Mesendoderm (in vitro differentiated cells): ENCODE results near the gene FRS2.
A peak's percentile ranks its signal among the peaks of the same experiment; 100 is the strongest.

Experiments used
- DNase-seq: peaks from one replicate; pipeline ENCODE4 v3.0.0; 2013
- H2AK5ac ChIP-seq: 2 replicates; pipeline ENCODE4 v1.6.1; 2013; ENCODE audit warnings: low read length, inconsistent platforms
- H2BK120ac ChIP-seq: 2 replicates; pipeline ENCODE4 v1.6.1; 2013; ENCODE audit warnings: low read depth, mild to moderate bottlenecking, low read length, moderate library complexity, mixed read lengths
- H2BK15ac ChIP-seq: replicated peaks from 2 replicates; pipeline ENCODE4 v1.6.1; 2013; ENCODE audit warnings: low read depth, mild to moderate bottlenecking, moderate library complexity
- H2BK5ac ChIP-seq: 2 replicates; pipeline ENCODE4 v1.6.1; 2013; ENCODE audit warnings: low read length, inconsistent platforms
- H3K18ac ChIP-seq: 2 replicates; pipeline ENCODE4 v1.6.1; 2013; ENCODE audit warnings: mild to moderate bottlenecking, low read length, mixed read lengths
- H3K23ac ChIP-seq: one replicate; pipeline ENCODE4 v1.6.1; 2013; ENCODE audit warnings: low read length
- H3K27ac ChIP-seq: 2 replicates; pipeline ENCODE4 v1.5.1; 2013; ENCODE audit warnings: low read depth, mild to moderate bottlenecking, inconsistent platforms, low read length, moderate library complexity
- H3K27me3 ChIP-seq: 2 replicates; pipeline ENCODE4 v1.6.1; 2013; ENCODE audit warnings: low read length, control low read depth, mild to moderate bottlenecking, inconsistent platforms; ENCODE audit not compliant: insufficient read depth, poor library complexity
- H3K36me3 ChIP-seq: 2 replicates; pipeline ENCODE4 v1.6.1; 2013; ENCODE audit warnings: low read length, inconsistent platforms; ENCODE audit not compliant: control insufficient read depth, insufficient read depth
- H3K4ac ChIP-seq: one replicate; pipeline ENCODE4 v1.6.1; 2013; ENCODE audit warnings: low read depth, mild to moderate bottlenecking, low read length, moderate library complexity
- H3K4me1 ChIP-seq: 2 replicates; pipeline ENCODE4 v1.6.1; 2013; ENCODE audit warnings: low read depth, low read length, inconsistent platforms; ENCODE audit not compliant: control insufficient read depth
- H3K4me2 ChIP-seq: 2 replicates; pipeline ENCODE4 v1.6.1; 2013; ENCODE audit warnings: low read length
- H3K4me3 ChIP-seq: 2 replicates; pipeline ENCODE4 v1.5.1; 2013; ENCODE audit warnings: mild to moderate bottlenecking, low read length
- H3K56ac ChIP-seq: one replicate; pipeline ENCODE4 v1.6.1; 2013; ENCODE audit warnings: low read length
- H3K79me1 ChIP-seq: 2 replicates; pipeline ENCODE4 v1.6.1; 2013; ENCODE audit warnings: low read length, inconsistent platforms
- H3K79me2 ChIP-seq: 2 replicates; pipeline ENCODE4 v1.6.1; 2013; ENCODE audit warnings: mild to moderate bottlenecking, low read length; ENCODE audit not compliant: control insufficient read depth, insufficient read depth
- H3K9ac ChIP-seq: 2 replicates; pipeline ENCODE4 v1.6.1; 2013; ENCODE audit warnings: low read length, inconsistent platforms
- H4K5ac ChIP-seq: one replicate; pipeline ENCODE4 v1.6.1; 2013; ENCODE audit warnings: low read length
- H4K8ac ChIP-seq: one replicate; pipeline ENCODE4 v1.6.1; 2013; ENCODE audit warnings: low read depth, mild to moderate bottlenecking, control low read depth, low read length, moderate library complexity
- WGBS: extraction: QIAGEN DNeasy Blood & Tissue Kit; methylation state at CpG from one replicate; pipeline ENCODE4 v1.1.7; 2013; ENCODE audit warnings: low lambda C conversion rate, missing lambda C conversion rate; ENCODE audit not compliant: insufficient coverage; ENCODE audit errors: extremely low coverage; 5-methylcytosine and 5-hydroxymethylcytosine counted together

The FRS2 gene

DNA sequence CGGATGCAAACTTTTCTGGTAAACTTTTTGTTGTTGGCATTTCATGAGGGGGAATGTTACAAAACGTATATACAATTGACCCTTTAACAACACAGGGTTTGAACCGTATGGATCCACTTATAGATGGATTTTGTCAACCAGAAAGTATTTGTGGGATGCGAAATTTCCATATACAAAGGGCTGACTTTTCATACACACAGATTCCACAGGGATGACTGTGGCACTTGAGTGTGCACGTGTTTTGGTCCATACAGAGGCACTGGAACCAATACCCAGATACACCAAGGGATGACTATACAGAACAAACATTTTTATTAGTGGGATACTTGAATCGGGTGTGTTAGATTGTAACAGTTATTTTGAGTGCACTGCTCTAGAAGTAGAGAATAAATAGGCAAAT, 85.3 kb downstream of the FRS2 start:
- H3K4me3 ChIP-seq: no peak overlapping the region
- H3K4ac ChIP-seq: no peak overlapping the region
- H3K79me1 ChIP-seq: peaks cover 2% of the 10 kb centered on the region
- WGBS: no CpG with 5 or more reads among the region's 6 CpGs
- no peaks in the 10 kb centered on the region for H3K4me1 ChIP-seq
- H3K4me2 ChIP-seq: no peak overlapping the region
- H3K79me2 ChIP-seq: no peaks in the 10 kb centered on the region
- H3K27ac ChIP-seq: no peak overlapping the region
- H4K5ac ChIP-seq: no peak overlapping the region
- DNase-seq: no peak
- no peaks in the 10 kb centered on the region for H3K27me3 ChIP-seq
- H4K8ac ChIP-seq: no peak overlapping the region
- no peak overlapping the region for H3K56ac ChIP-seq
- no peak overlapping the region for H2BK15ac ChIP-seq
- no peak overlapping the region for H3K18ac ChIP-seq
- no peak overlapping the region for H3K23ac ChIP-seq
- no peak overlapping the region for H2BK5ac ChIP-seq
- H3K9ac ChIP-seq: no peak overlapping the region
- no peak overlapping the region for H2AK5ac ChIP-seq
- no peaks in the 10 kb centered on the region for H3K36me3 ChIP-seq
- H2BK120ac ChIP-seq: no peak overlapping the region

DNA sequence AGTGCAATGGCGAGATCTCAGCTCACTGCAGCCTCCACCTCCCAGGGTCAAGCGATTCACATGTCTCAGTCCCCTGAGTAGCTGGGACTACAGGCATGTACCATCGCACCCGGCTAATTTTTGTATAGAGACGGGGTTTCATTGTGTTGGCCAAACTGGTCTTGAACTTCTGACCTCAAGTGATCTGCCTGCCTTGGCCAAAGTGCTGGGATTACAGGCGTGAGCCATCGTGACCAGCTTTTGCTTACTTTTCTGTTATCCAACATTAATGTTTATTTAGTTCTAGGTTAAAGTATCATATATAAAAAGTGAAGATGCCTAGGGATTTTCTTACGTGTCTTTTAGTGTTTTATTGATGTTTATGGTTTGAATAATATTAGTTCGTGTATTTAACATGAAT, 86.2 kb downstream of the FRS2 start:
- Histone ChIP-seq H2AK5ac (no peak overlapping the region), H2BK120ac (no peak overlapping the region), H4K5ac (no peak overlapping the region), H3K4me2 (no peak overlapping the region), H3K4me3 (no peak overlapping the region), H3K9ac (no peak overlapping the region), H2BK5ac (no peak overlapping the region), H3K79me1 (peaks cover 2% of the 10 kb centered on the region), H2BK15ac (no peak overlapping the region), H4K8ac (no peak overlapping the region), H3K4me1 (no peaks in the 10 kb centered on the region), H3K4ac (no peak overlapping the region), H3K27ac (no peak overlapping the region), H3K27me3 (no peaks in the 10 kb centered on the region), H3K23ac (no peak overlapping the region), H3K79me2 (no peaks in the 10 kb centered on the region), H3K36me3 (no peaks in the 10 kb centered on the region), H3K56ac (no peak overlapping the region), H3K18ac (no peak overlapping the region)
- WGBS: 98% methylated on average over 2 of the region's 9 CpGs
- DNase-seq: no peak

DNA sequence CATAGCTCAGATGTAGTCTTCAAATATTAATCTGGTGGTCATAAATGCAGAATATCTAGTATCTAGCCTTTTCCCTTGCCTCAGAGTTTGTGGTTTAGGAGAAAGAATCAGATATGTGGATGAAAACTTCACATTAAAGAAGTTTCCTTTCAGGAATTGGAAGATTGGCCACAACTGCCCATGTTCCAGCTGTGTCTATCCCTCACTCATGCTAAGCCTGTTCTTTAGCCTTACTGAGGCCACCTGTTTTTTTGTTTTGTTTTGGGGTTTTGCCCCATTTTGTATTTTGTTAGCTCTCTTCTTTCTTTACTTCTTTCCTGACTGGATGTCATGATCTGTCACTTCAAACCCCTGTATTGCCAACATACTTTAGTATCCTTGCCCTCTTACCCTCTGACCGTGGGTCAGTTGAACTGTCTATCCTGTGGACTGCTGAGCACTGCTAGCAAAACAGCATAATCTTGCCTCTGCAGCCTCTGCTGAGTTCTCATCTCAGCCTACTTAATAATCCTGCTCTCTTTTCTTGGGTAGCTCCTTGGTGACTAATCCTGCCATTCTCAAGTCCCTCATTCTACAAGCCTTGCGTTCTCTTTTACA, 93.1 kb downstream of the FRS2 start:
- no peak overlapping the region for H2BK15ac ChIP-seq
- no peak overlapping the region for H2BK5ac ChIP-seq
- no peak overlapping the region for H4K5ac ChIP-seq
- H3K23ac ChIP-seq: no peak overlapping the region
- no peak for DNase-seq
- H3K79me1 ChIP-seq: peaks cover 2% of the 10 kb centered on the region
- no peaks in the 10 kb centered on the region for H3K4me1 ChIP-seq
- no peak overlapping the region for H3K4ac ChIP-seq
- no peaks in the 10 kb centered on the region for H3K79me2 ChIP-seq
- no CpG with 5 or more reads among the region's 2 CpGs for WGBS
- no peaks in the 10 kb centered on the region for H3K27me3 ChIP-seq
- no peak overlapping the region for H3K4me3 ChIP-seq
- H4K8ac ChIP-seq: no peak overlapping the region
- H3K4me2 ChIP-seq: no peak overlapping the region
- H3K36me3 ChIP-seq: no peaks in the 10 kb centered on the region
- no peak overlapping the region for H2AK5ac ChIP-seq
- no peak overlapping the region for H3K9ac ChIP-seq
- no peak overlapping the region for H3K56ac ChIP-seq
- H2BK120ac ChIP-seq: no peak overlapping the region
- no peak overlapping the region for H3K18ac ChIP-seq
- H3K27ac ChIP-seq: no peak overlapping the region

DNA sequence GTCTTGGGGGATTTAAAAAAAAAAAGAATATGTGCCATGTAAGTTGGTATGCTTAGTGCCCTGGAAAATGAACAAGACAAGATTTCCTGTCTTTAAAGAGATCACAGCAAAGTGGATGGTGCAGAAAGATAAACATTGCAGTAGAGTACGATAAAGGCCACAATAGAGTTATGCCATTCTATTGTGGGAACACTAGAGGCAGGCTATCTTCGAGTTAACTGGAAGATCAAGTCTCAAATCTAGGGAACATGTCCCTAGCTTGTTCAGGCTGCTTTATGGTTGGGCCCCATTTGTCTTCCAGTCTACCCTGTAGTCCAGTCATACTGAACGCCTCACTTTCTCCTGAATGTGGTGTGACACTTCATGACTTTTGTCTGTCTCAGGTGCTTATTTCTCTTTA, 96.4 kb downstream of the FRS2 start:
- no peak overlapping the region for H2BK5ac ChIP-seq
- H3K18ac ChIP-seq: no peak overlapping the region
- H3K9ac ChIP-seq: no peak overlapping the region
- H3K4me3 ChIP-seq: no peak overlapping the region
- no peaks in the 10 kb centered on the region for H3K36me3 ChIP-seq
- no peak overlapping the region for H4K5ac ChIP-seq
- H4K8ac ChIP-seq: no peak overlapping the region
- H3K23ac ChIP-seq: no peak overlapping the region
- H2AK5ac ChIP-seq: no peak overlapping the region
- no peak overlapping the region for H3K56ac ChIP-seq
- no peak overlapping the region for H2BK15ac ChIP-seq
- H3K79me2 ChIP-seq: no peaks in the 10 kb centered on the region
- H3K79me1 ChIP-seq: no peaks in the 10 kb centered on the region
- no peaks in the 10 kb centered on the region for H3K27me3 ChIP-seq
- DNase-seq: peak; percentile 29
- no peak overlapping the region for H3K4me2 ChIP-seq
- no peak overlapping the region for H3K4ac ChIP-seq
- no CpG with 5 or more reads among the region's 3 CpGs for WGBS
- no peak overlapping the region for H2BK120ac ChIP-seq
- H3K4me1 ChIP-seq: no peaks in the 10 kb centered on the region
- no peak overlapping the region for H3K27ac ChIP-seq

DNA sequence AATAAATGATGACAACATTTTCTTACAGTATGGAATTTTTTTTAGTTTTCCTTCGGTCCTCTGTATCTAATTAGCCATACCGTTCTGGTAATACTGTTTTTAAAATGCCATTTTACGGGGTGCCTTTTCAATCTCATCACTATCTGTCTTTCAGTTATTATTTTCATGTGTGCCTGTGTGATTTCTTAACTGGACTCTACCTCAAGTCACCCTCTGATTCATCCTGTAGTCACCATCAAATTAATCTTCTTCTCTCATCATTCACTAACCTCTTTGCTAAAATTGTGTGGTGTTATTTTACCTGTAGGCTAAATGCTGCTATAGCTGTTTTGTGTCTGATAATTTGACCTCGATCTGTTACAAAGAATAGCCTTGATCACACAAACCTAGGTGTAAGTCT, 99.0 kb downstream of the FRS2 start:
- no peak overlapping the region for H2BK120ac ChIP-seq
- no peak overlapping the region for H2BK5ac ChIP-seq
- no peak overlapping the region for H3K23ac ChIP-seq
- H3K27ac ChIP-seq: no peak overlapping the region
- no peak overlapping the region for H4K5ac ChIP-seq
- H3K36me3 ChIP-seq: peaks cover 2% of the 10 kb centered on the region
- no peak overlapping the region for H2BK15ac ChIP-seq
- H3K9ac ChIP-seq: no peak overlapping the region
- no peaks in the 10 kb centered on the region for H3K4me1 ChIP-seq
- H3K79me1 ChIP-seq: no peaks in the 10 kb centered on the region
- DNase-seq: no peak
- H3K56ac ChIP-seq: no peak overlapping the region
- no peaks in the 10 kb centered on the region for H3K79me2 ChIP-seq
- H3K18ac ChIP-seq: no peak overlapping the region
- no peak overlapping the region for H3K4me3 ChIP-seq
- H2AK5ac ChIP-seq: no peak overlapping the region
- no peak overlapping the region for H4K8ac ChIP-seq
- H3K27me3 ChIP-seq: no peaks in the 10 kb centered on the region
- no peak overlapping the region for H3K4ac ChIP-seq
- WGBS: no CpG with 5 or more reads among the region's 4 CpGs
- H3K4me2 ChIP-seq: no peak overlapping the region

DNA sequence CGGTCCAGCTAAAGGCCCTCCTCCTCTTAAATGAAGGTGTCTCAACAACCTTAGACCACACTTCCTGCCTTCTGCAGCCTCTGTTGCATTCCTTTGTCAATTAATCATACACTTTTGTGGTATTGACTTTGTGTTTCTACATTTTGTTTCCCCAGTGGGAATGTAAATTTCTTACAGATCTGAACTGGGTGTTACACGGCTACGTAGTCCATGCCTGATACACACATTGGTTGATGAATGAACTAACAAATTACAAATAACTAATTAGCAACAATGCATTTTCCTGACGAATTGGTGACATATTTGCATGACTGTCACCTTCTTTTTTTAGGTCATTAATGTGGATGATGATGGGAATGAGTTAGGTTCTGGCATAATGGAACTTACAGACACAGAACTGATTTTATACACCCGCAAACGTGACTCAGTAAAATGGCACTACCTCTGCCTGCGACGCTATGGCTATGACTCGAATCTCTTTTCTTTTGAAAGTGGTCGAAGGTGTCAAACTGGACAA, 99.9 kb downstream of the FRS2 start:
- Histone ChIP-seq H4K8ac (no peak overlapping the region), H2BK5ac (no peak overlapping the region), H3K9ac (no peak overlapping the region), H3K4me3 (no peak overlapping the region), H3K4me1 (no peaks in the 10 kb centered on the region), H3K4ac (no peak overlapping the region), H2BK120ac (no peak overlapping the region), H3K27ac (no peak overlapping the region), H2AK5ac (no peak overlapping the region), H3K23ac (no peak overlapping the region), H3K36me3 (peaks cover 4% of the 10 kb centered on the region), H3K18ac (no peak overlapping the region), H3K56ac (no peak overlapping the region), H3K79me2 (no peaks in the 10 kb centered on the region), H3K4me2 (no peak overlapping the region), H2BK15ac (no peak overlapping the region), H4K5ac (no peak overlapping the region), H3K79me1 (no peaks in the 10 kb centered on the region), H3K27me3 (no peaks in the 10 kb centered on the region)
- no peak for DNase-seq
- no CpG with 5 or more reads among the region's 10 CpGs for WGBS
